HFF-Myc (cell line): ENCODE results near the gene MCAT.

Source experiments
- DNase-seq: peaks from one replicate; pipeline ENCODE4 v3.0.0-alpha.2; 2011; ENCODE audit warnings: low read depth; ENCODE audit errors: extremely low read depth
- H3K4me3 ChIP-seq: replicated peaks from 2 replicates; pipeline ENCODE4 v1.5.1; 2011; ENCODE audit warnings: low read depth, mild to moderate bottlenecking, control low read depth, low read length
- TF ChIP-seq, protein P1 (sequence below): IDR thresholded peaks from 2 replicates; pipeline ENCODE4 v1.5.1; 2012; ENCODE audit warnings: mild to moderate bottlenecking, low read depth, low read length, control low read depth; ENCODE audit errors: missing control alignments

Gene MCAT

DNA sequence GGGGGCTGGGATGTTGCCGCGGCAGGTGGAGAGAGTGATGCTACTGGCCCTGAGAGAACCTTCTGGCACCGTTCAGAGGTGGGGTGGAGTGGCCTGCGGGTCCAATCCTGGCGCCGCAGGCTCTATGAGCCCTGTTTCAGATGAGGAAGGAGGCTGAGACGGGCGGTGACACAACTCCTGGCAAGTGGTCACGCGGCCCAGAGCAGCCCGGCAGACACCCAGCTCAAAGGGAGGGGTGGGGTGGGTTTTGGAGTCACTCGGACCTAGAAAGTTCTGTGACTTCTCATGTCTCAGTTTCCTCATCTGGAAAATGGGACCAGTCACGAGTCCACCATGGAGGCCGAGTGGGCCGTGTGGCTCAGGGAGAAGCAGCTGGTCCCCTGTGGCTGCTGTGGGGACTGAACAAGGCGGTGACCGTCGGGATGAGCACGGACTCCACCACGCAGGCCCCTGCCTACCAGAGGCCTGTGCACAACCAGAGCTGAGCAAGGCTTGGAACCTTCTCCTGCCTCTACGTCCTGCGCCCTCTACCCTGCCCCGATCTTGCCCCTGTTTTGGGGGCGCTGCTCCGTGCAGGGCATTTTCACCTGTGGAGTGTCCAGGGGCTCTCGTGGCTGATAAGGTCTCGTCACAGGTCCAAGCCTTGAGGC lies 11.8 kb upstream of the MCAT start:
- DNase-seq = no peak
- H3K4me3 ChIP-seq = no peak overlapping the region
- TF ChIP-seq, protein P1, sequence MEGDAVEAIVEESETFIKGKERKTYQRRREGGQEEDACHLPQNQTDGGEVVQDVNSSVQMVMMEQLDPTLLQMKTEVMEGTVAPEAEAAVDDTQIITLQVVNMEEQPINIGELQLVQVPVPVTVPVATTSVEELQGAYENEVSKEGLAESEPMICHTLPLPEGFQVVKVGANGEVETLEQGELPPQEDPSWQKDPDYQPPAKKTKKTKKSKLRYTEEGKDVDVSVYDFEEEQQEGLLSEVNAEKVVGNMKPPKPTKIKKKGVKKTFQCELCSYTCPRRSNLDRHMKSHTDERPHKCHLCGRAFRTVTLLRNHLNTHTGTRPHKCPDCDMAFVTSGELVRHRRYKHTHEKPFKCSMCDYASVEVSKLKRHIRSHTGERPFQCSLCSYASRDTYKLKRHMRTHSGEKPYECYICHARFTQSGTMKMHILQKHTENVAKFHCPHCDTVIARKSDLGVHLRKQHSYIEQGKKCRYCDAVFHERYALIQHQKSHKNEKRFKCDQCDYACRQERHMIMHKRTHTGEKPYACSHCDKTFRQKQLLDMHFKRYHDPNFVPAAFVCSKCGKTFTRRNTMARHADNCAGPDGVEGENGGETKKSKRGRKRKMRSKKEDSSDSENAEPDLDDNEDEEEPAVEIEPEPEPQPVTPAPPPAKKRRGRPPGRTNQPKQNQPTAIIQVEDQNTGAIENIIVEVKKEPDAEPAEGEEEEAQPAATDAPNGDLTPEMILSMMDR = no peak

DNA sequence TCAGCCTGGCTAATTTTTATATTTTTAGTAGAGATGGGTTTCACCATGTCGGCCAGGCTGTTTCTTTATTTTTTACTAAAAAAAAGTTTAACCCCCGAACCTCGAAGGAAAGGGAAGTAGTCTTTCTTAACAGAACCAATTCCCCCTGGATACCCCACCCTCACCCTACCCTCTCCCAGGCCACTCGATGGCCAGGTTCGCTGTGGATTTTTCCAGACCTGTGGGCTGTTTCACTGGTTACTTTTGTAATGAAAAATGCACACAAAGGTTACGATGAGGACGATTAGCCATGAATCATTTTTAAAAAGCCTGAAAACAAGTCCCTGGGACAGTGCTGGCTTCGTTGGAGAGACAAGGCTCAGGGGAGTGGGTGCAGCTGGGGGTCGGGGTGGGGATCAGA lies 10.7 kb upstream of the MCAT start:
- TF ChIP-seq, protein P1 = no peak
- no peak for DNase-seq
- H3K4me3 ChIP-seq = peak overlapping the region; percentile 24

DNA sequence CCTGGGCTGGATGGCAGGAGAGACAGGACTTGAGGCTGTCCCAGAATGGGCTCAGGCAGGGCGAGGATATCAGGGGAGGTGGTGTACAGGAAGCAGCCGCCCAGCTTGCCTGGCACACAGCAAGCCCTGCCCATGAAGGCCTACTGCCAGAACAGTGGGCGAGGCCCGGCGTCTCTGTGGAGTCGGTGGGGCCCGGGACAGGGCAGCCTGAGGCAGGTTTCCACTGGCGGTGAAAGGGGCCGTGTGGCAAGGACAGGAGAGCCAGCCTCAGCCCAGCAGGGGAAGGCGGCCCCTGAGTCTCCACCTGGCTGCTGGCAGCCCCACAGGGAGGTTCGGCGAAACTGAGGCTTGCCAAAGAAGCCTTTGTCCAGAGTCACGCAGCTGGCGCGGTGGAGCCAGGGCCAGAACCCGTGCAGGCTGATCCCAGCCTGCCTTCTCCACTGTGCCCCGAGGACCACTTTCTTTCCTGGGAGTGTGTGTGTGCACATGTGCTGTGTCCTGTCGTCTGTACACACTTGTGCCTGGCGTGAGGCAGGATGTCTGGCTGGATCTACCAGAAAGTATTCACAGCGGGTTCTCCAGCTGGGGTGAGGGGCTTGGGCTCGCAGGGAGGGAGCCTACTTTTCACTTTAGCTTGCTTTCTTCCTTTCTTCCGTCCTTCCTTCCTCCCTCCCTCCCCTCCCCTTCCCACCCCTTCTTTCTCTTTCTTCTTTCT lies 9.3 kb upstream of the MCAT start:
- DNase-seq = no peak
- TF ChIP-seq, protein P1 = no peak
- H3K4me3 ChIP-seq = peak overlapping the region; percentile 90

DNA sequence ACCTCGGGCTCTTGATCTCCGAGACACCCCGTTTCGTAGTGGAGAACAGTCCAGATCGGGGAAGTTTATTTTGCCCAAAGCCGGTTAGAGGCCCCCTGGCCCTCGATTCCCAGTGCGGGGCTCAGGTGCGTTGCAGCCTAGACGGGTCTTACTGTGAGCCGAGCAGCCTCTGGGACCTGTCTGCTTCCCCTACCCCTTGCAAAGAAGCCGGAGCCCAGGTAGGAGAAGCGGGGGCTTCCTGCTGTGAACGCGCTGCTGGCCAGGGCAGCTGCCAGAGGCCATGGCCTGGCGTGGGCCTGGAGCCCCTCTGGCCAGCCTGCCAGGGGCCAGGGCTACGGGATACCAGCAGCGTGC lies 8.8 kb upstream of the MCAT start:
- no peak for DNase-seq
- TF ChIP-seq, protein P1 = no peak

DNA sequence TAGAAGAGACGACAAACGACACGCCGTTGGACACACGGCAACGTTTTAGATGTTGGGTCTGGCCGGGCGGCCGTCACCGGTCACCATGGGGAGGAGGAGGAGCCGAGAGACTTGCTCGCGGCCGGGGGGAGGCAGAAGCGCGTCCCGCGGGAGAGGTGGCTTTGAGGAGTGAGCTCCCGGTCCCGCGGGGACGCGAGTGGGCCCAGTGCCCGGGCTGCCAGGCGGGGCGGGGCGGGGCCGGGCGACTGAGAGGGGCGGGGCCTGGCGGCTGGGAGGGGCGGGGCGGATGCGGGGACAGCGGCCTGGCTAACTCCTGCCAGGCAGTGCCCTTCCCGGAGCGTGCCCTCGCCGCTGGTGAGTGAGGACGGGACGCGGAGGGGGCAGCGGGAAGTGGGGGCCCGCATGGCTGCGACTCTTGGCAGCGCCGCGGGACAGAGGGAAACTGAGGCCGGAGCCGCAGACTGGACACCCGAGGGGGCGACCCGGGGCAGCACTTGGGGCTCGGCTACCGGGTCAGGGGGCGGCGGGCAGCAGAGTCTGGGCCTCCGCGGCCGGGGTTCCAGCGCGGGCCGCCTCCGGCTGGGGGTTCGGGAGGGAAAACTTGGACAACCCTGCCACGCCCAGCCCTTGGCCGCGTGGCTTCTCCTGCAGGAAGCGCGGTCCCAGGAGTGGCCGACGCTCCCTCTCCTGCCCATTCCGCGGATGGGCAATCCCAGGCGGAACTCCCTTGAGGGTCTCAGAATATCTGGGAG lies 8.2 kb upstream of the MCAT start, which contains the start of gene TSPO:
TSS of gene TSPO (plus strand) at position 309 of the 752 bp plus-strand sequence. CDS start 7,680 bp downstream, outside the sequence.
- no peak for DNase-seq
- peak within 1 kb of the TSS; percentile 90 for H3K4me3 ChIP-seq
- TF ChIP-seq, protein P1 = no peak

More for the DNA sequence above, 8.8 kb upstream of the MCAT start:
- H3K4me3 ChIP-seq = peak overlapping the region; percentile 90

DNA sequence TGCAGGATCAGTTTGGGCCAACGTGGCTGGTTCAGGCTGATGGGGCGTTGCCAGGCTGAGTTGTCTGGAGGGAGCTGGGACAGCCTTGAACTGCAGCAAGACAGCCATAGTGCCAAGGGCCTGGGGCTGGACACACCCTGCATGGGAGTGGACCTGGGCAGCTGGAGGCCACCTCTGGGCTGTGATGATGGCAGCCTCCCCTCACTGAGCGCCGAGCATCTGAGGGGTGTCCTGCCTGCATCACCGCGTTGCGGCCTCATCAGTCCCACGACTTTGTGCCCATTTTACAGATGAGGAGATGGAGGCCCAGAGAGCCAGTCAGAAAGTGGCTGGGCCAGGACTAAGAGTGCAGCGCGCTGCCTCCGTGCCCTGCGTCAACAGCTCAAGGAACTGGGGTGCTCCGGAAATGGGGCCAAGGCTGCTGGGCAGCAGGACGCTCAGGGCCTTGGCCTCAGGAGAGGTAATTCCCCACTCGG lies 7.6 kb upstream of the MCAT start:
- no peak for DNase-seq
- TF ChIP-seq, protein P1 = no peak
- H3K4me3 ChIP-seq = peak overlapping the region; percentile 90
